Liver (tissue), 9 donors: Measurements from ENCODE around the gene SLC44A1. TPM values are rescaled to one million over a fixed set of nuclear protein-coding genes. Genes with fewer than 3 reads are reported as not detected.

Experiments
- DNase-seq: peaks from one replicate; pipeline ENCODE4 v3.0.0-alpha.2; 2017; ENCODE audit warnings: low spot score
- H3K27ac ChIP-seq, 2 donors: one replicate each; pipeline ENCODE4 v1.7.0; 2013; ENCODE audit warnings: inconsistent platforms in 2 of 2, low read length in 2 of 2, control low read depth in 1 of 2, low read depth in 1 of 2, mild to moderate bottlenecking in 1 of 2
- H3K27me3 ChIP-seq, 4 donors: one replicate each; pipeline versions ENCODE4 v1.6.1 to v1.7.0; 2013; ENCODE audit warnings: low read length in 3 of 4, inconsistent platforms in 1 of 4, mild to moderate bottlenecking in 1 of 4, moderate library complexity in 1 of 4; ENCODE audit not compliant: control insufficient read depth in 4 of 4, insufficient read depth in 4 of 4
- H3K36me3 ChIP-seq, 4 donors: one replicate each; pipeline versions ENCODE4 v1.6.1 to v1.7.0; 2013; ENCODE audit warnings: low read length in 3 of 4, mild to moderate bottlenecking in 3 of 4, low read depth in 1 of 4, moderate library complexity in 1 of 4; ENCODE audit not compliant: control insufficient read depth in 4 of 4, insufficient read depth in 3 of 4
- H3K4me1 ChIP-seq, 4 donors: one replicate each; pipeline versions ENCODE4 v1.6.1 to v1.7.0; 2013; ENCODE audit warnings: low read length in 3 of 4, mild to moderate bottlenecking in 3 of 4, moderate library complexity in 1 of 4; ENCODE audit not compliant: control insufficient read depth in 4 of 4, insufficient read depth in 4 of 4
- H3K4me3 ChIP-seq, 3 donors: one replicate each; pipeline versions ENCODE4 v1.6.1 to v1.7.0; 2013; ENCODE audit warnings: low read length in 3 of 3, control low read depth in 1 of 3, low read depth in 1 of 3, mild to moderate bottlenecking in 1 of 3
- H3K9ac ChIP-seq, 2 donors: one replicate each; pipeline ENCODE4 v1.7.0; 2013; ENCODE audit warnings: low read length in 2 of 2, mild to moderate bottlenecking in 2 of 2, moderate library complexity in 2 of 2, control low read depth in 1 of 2, low read depth in 1 of 2
- H3K9me3 ChIP-seq, 4 donors: one replicate each; pipeline versions ENCODE4 v1.6.1 to v1.7.0; 2013; ENCODE audit warnings: low read length in 3 of 4; ENCODE audit not compliant: control insufficient read depth in 4 of 4
- EGR1 ChIP-seq, 2 donors: IDR thresholded peaks; 2 replicates each; pipeline ENCODE4 v1.6.1; 2016 to 2018; ENCODE audit warnings: antibody characterized with exemption in 2 of 2, low read depth in 2 of 2
- FOXA1 ChIP-seq: IDR thresholded peaks from 2 replicates; pipeline ENCODE4 v1.6.1; 2016; ENCODE audit warnings: antibody characterized with exemption
- FOXA2 ChIP-seq: IDR thresholded peaks from 2 replicates; pipeline ENCODE4 v1.6.1; 2016; ENCODE audit warnings: antibody characterized with exemption
- GABPA ChIP-seq, 2 donors: IDR thresholded peaks in 1 of 2; conservative IDR thresholded peaks in 1 of 2; 2 replicates each; pipeline ENCODE4 v1.6.1; 2016; ENCODE audit warnings: antibody characterized with exemption in 2 of 2, mild to moderate bottlenecking in 1 of 2, moderate library complexity in 1 of 2
- HNF4G ChIP-seq: IDR thresholded peaks from 2 replicates; pipeline ENCODE4 v1.6.1; 2016; ENCODE audit warnings: antibody characterized with exemption
- MAX ChIP-seq: IDR thresholded peaks from 2 replicates; pipeline ENCODE4 v1.6.1; 2016; ENCODE audit warnings: antibody characterized with exemption
- NR2F2 ChIP-seq: IDR thresholded peaks from 2 replicates; pipeline ENCODE4 v1.6.1; 2016; ENCODE audit warnings: antibody characterized with exemption
- RAD21 ChIP-seq, 2 donors: IDR thresholded peaks; 2 replicates each; pipeline ENCODE4 v1.6.1; 2016; ENCODE audit warnings: antibody characterized with exemption in 2 of 2, mild to moderate bottlenecking in 2 of 2
- REST ChIP-seq: IDR thresholded peaks from 2 replicates; pipeline ENCODE4 v1.6.1; 2016; ENCODE audit warnings: antibody characterized with exemption, mild to moderate bottlenecking
- RXRA ChIP-seq, 2 donors: IDR thresholded peaks; 2 replicates each; pipeline ENCODE4 v1.6.1; 2017 to 2018; ENCODE audit warnings: antibody characterized with exemption in 2 of 2, mild to moderate bottlenecking in 1 of 2
- SP1 ChIP-seq: IDR thresholded peaks from 2 replicates; pipeline ENCODE4 v1.6.1; 2018; ENCODE audit warnings: antibody characterized with exemption, mild to moderate bottlenecking
- TAF1 ChIP-seq: conservative IDR thresholded peaks from 2 replicates; pipeline ENCODE4 v1.6.1; 2016; ENCODE audit warnings: antibody characterized with exemption, mild to moderate bottlenecking
- YY1 ChIP-seq: IDR thresholded peaks from 2 replicates; pipeline ENCODE4 v1.6.1; 2016; ENCODE audit warnings: antibody characterized with exemption, mild to moderate bottlenecking
- ZBTB33 ChIP-seq: IDR thresholded peaks from 2 replicates; pipeline ENCODE4 v1.6.1; 2016; ENCODE audit warnings: antibody characterized with exemption
- WGBS: extraction: QIAGEN DNeasy Blood & Tissue Kit; methylation state at CpG from one replicate; pipeline ENCODE4 v1.1.7; 2013; 5-methylcytosine and 5-hydroxymethylcytosine counted together
- polyA plus RNA-seq, 2 donors: library from polyadenylated mRNA; stranded (reverse) in 1 of 2; unstranded in 1 of 2; fragments of 200-250 nt in 1 of 2; fragments of >200 nt in 1 of 2; fragmentation: Nextera tagmentation in 1 of 2; extraction: Ambion mirVana in 1 of 2; gene quantifications; one replicate each; pipeline versions ENCODE4 v1.2.1 to v1.2.3, GENCODE V29; 2013 to 2015
- total RNA-seq, 2 donors: library from RNA; depleted of rRNA; stranded (reverse); fragments of >200 nt; gene quantifications; one replicate each; pipeline ENCODE4 v1.2.3, GENCODE V29; 2014
- TF ChIP-seq, protein P1 (sequence below): fragments of 150-350 bp; IDR thresholded peaks from 2 replicates; pipeline ENCODE4 v1.5.1; 2017; ENCODE audit warnings: improper control_type of control experiment, low read depth, low read length; ENCODE audit not compliant: missing input control
- TF ChIP-seq, protein P2 (sequence below): IDR thresholded peaks from 2 replicates; pipeline ENCODE4 v1.6.1; 2016; ENCODE audit warnings: antibody characterized with exemption
- donor health status: healthy.
- donor health status: healthy.
- donor health status: healthy.
- donor health status: healthy.
- donor health status: healthy.

Gene SLC44A1
- total and polyA plus RNA-seq, 4 donors: 18.1 to 73.1 (median 53.1) TPM

DNA sequence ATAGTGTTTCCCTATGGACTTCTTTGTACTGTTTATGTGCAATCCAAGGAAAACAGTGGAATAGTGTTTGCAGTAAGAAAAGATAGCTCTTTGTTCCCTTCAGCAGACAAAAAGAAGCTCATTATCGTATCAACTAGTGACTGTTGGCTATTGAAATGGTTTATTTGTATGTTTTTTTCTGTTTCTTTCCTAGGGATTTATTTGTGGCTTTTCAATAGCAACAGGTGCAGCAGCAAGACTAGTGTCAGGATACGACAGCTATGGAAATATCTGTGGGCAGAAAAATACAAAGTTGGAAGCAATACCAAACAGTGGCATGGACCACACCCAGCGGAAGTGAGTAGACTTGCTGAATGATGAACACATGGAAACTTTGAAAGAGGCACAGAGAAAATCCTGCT, 65.1 kb downstream of the SLC44A1 start:
- H3K27ac ChIP-seq: no peak overlapping the region
- 93% methylated on average over 3 of the region's 3 CpGs for WGBS
- H3K4me3 ChIP-seq: no peak overlapping the region
- no peaks in the 10 kb centered on the region for H3K9me3 ChIP-seq
- H3K4me1 ChIP-seq: no peaks in the 10 kb centered on the region
- H3K36me3 ChIP-seq: peaks cover 0 to 6% (median 1%) of the 10 kb centered on the region in 4 donors
- H3K27me3 ChIP-seq: no peaks in the 10 kb centered on the region
- no peak overlapping the region for H3K9ac ChIP-seq
- no peak for TF ChIP-seq GABPA (IDR thresholded peaks at IDR 0.05 in 1 of 2, conservative IDR thresholded peaks at IDR 0.05 in 1 of 2)
- TF ChIP-seq ZBTB33: no peak
- no peak for TF ChIP-seq FOXA1
- no peak for TF ChIP-seq EGR1 (IDR thresholded peaks at IDR 0.05; ENCODE audit: low read depth in 2 of 2)
- no peak for TF ChIP-seq YY1
- no peak for TF ChIP-seq NR2F2
- no peak for TF ChIP-seq REST
- no peak for TF ChIP-seq SP1
- TF ChIP-seq RXRA (IDR thresholded peaks at IDR 0.05): no peak
- TF ChIP-seq MAX: no peak
- TF ChIP-seq, protein P1, sequence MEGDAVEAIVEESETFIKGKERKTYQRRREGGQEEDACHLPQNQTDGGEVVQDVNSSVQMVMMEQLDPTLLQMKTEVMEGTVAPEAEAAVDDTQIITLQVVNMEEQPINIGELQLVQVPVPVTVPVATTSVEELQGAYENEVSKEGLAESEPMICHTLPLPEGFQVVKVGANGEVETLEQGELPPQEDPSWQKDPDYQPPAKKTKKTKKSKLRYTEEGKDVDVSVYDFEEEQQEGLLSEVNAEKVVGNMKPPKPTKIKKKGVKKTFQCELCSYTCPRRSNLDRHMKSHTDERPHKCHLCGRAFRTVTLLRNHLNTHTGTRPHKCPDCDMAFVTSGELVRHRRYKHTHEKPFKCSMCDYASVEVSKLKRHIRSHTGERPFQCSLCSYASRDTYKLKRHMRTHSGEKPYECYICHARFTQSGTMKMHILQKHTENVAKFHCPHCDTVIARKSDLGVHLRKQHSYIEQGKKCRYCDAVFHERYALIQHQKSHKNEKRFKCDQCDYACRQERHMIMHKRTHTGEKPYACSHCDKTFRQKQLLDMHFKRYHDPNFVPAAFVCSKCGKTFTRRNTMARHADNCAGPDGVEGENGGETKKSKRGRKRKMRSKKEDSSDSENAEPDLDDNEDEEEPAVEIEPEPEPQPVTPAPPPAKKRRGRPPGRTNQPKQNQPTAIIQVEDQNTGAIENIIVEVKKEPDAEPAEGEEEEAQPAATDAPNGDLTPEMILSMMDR: no peak
- TF ChIP-seq, protein P2, sequence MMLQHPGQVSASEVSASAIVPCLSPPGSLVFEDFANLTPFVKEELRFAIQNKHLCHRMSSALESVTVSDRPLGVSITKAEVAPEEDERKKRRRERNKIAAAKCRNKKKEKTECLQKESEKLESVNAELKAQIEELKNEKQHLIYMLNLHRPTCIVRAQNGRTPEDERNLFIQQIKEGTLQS: no peak
- TF ChIP-seq TAF1: no peak
- TF ChIP-seq RAD21 (IDR thresholded peaks at IDR 0.05): no peak
- no peak for TF ChIP-seq HNF4G
- no peak for TF ChIP-seq FOXA2
- no peak for DNase-seq

GRCh38 chr9:105311306-105311705, 66.9 kb downstream of the SLC44A1 start:
- H3K27me3 ChIP-seq: no peaks in the 10 kb centered on the region
- H3K9me3 ChIP-seq: no peaks in the 10 kb centered on the region
- WGBS: 96% methylated on average over 2 of the region's 2 CpGs
- no peak for DNase-seq
- TF ChIP-seq FOXA1: no peak
- no peak for TF ChIP-seq TAF1
- TF ChIP-seq SP1: no peak
- no peak for TF ChIP-seq REST
- no peak for TF ChIP-seq HNF4G
- TF ChIP-seq NR2F2: no peak
- no peaks in the 10 kb centered on the region for H3K4me1 ChIP-seq
- peaks cover 0 to 8% (median 1%) of the 10 kb centered on the region in 4 donors for H3K36me3 ChIP-seq
- H3K9ac ChIP-seq: no peak overlapping the region
- no peak overlapping the region for H3K4me3 ChIP-seq
- H3K27ac ChIP-seq: no peak overlapping the region
